Endothelial cell of umbilical vein (primary cell): Measurements from ENCODE around the gene PRDM10. TPM values are rescaled to one million over a fixed set of nuclear protein-coding genes. Genes with fewer than 3 reads are reported as not detected.
"Not testable (repeated sequence)": the region's sequence is repeated elsewhere in the genome, so short reads cannot be mapped to it uniquely, and the experiment has no call there.

ENCODE experiments used
- BruUV-seq: library from RNA; stranded (reverse); fragments of 400-500 nt; replicated peaks from 2 replicates; lab custom pipeline; 2021; lab: Mats Ljungman, UMichigan
- CTCF ChIA-PET: fragments of 300-600, 350-600 bp; sonication (Branson Sonifier 250); formaldehyde crosslinking; loops from one replicate; lab custom pipeline; 2021; ENCODE audit warnings: antibody characterized with exemption, inconsistent platforms; lab: Charles Lee
- POLR2A ChIA-PET: fragments of 300-600, 350-600 bp; sonication (Branson Sonifier 250); formaldehyde crosslinking; loops from one replicate; lab custom pipeline; 2021; ENCODE audit warnings: antibody characterized with exemption, inconsistent platforms; lab: Charles Lee
- DNase-seq: peaks from one replicate; pipeline ENCODE4 v3.0.0-alpha.2; 2011; ENCODE audit warnings: low read depth, low spot score
- FAIRE-seq: peaks from 2 replicates; lab custom pipeline; 2011; peaks lifted over from hg19 to GRCh38; lab: Jason Lieb, UNC
- H2AFZ ChIP-seq: 2 replicates; pipeline ENCODE4 v1.6.0; 2012; ENCODE audit warnings: low read depth, low read length, control low read depth, inconsistent platforms
- H3K27ac ChIP-seq: 2 replicates; pipeline ENCODE4 v1.5.1; 2011; ENCODE audit warnings: low read depth, mild to moderate bottlenecking, control low read depth, low read length, moderate library complexity; ENCODE audit not compliant: insufficient read depth
- H3K27me3 ChIP-seq, 2 experiments: 2 replicates each; pipeline versions ENCODE4 v1.6.0 to v1.6.1; 2011; ENCODE audit warnings: low read length in 2 of 2, mixed read lengths in 1 of 2; ENCODE audit not compliant: control insufficient read depth in 2 of 2, insufficient read depth in 2 of 2
- H3K36me3 ChIP-seq, 2 experiments: 2 replicates in 1 of 2; 3 replicates in 1 of 2; pipeline ENCODE4 v1.5.1; 2011; ENCODE audit warnings: low read length in 2 of 2, mild to moderate bottlenecking in 1 of 2, moderate library complexity in 1 of 2; ENCODE audit not compliant: control insufficient read depth in 2 of 2, insufficient read depth in 2 of 2; ENCODE audit errors: extremely low read depth in 1 of 2
- H3K4me1 ChIP-seq: 3 replicates; pipeline ENCODE4 v1.5.1; 2011; ENCODE audit warnings: mild to moderate bottlenecking, low read length; ENCODE audit not compliant: control insufficient read depth, insufficient read depth; ENCODE audit errors: extremely low read depth
- H3K4me2 ChIP-seq: 2 replicates; pipeline ENCODE4 v1.6.1; 2011; ENCODE audit warnings: low read length, control low read depth, mixed read lengths; ENCODE audit not compliant: insufficient read depth
- H3K4me3 ChIP-seq, 3 experiments: fragments of 200-600 bp in 1 of 3; sonication (generic), shearing (Covaris generic) in 1 of 3; replicated peaks in 1 of 3; 2 replicates each; pipeline ENCODE4 v1.5.1; 2011 to 2016; ENCODE audit warnings: control low read depth in 3 of 3, low read length in 3 of 3, mild to moderate bottlenecking in 2 of 3, inconsistent platforms in 1 of 3, low read depth in 1 of 3, moderate library complexity in 1 of 3; ENCODE audit not compliant: insufficient read depth in 1 of 3
- H3K79me2 ChIP-seq: 2 replicates; pipeline ENCODE4 v1.6.0; 2012; ENCODE audit warnings: low read length, inconsistent platforms; ENCODE audit not compliant: control insufficient read depth, insufficient read depth
- H3K9ac ChIP-seq: replicated peaks from 2 replicates; pipeline ENCODE3; 2011; ENCODE audit warnings: low read length, control low read depth; ENCODE audit not compliant: insufficient read depth; ENCODE audit errors: extremely low read depth
- H3K9me1 ChIP-seq: replicated peaks from 3 replicates; pipeline ENCODE4 v1.6.0; 2011; ENCODE audit warnings: mild to moderate bottlenecking, low read length; ENCODE audit not compliant: control insufficient read depth, insufficient read depth; ENCODE audit errors: extremely low read depth
- H3K9me3 ChIP-seq: replicated peaks from 2 replicates; pipeline ENCODE4 v1.5.1; 2012; ENCODE audit warnings: low read length, inconsistent platforms; ENCODE audit not compliant: control insufficient read depth, insufficient read depth
- H4K20me1 ChIP-seq: replicated peaks from 2 replicates; pipeline ENCODE3; 2011; ENCODE audit warnings: mild to moderate bottlenecking, low read length; ENCODE audit not compliant: control insufficient read depth, insufficient read depth; ENCODE audit errors: extremely low read depth
- EZH2 ChIP-seq: IDR thresholded peaks from 2 replicates; pipeline ENCODE4 v1.6.1; 2012; ENCODE audit warnings: borderline replicate concordance, low read depth, mild to moderate bottlenecking, moderate library complexity, low read length, inconsistent platforms; ENCODE audit not compliant: severe bottlenecking
- FOS ChIP-seq: IDR thresholded peaks from 2 replicates; pipeline ENCODE4 v1.6.1; 2011; ENCODE audit warnings: mild to moderate bottlenecking, low read length, moderate library complexity, borderline replicate concordance; ENCODE audit not compliant: insufficient read depth
- JUN ChIP-seq: IDR thresholded peaks from 2 replicates; pipeline ENCODE4 v1.6.1; 2011; ENCODE audit warnings: borderline replicate concordance, low read depth; ENCODE audit not compliant: insufficient read length, insufficient read depth
- POLR2A ChIP-seq: IDR thresholded peaks from 2 replicates; pipeline ENCODE4 v1.6.1; 2012; ENCODE audit warnings: low read depth, mild to moderate bottlenecking, control low read depth, low read length
- POLR2AphosphoS5 ChIP-seq: IDR thresholded peaks from 2 replicates; pipeline ENCODE4 v1.6.1; 2012; ENCODE audit warnings: low read depth, mild to moderate bottlenecking, control low read depth, low read length, moderate library complexity; ENCODE audit not compliant: insufficient read depth
- dilution Hi-C: fragments of 300-500 bp; cut with MboI; formaldehyde crosslinking; loops from one replicate; pipeline ENCODE4 v1.15.0; 2019; ENCODE audit warnings: low sequenced_read_pairs; ENCODE audit not compliant: extremely low pct_ligation_motif_present
- intact Hi-C: fragments of 100-400 bp; cut with micrococcal nuclease; formaldehyde crosslinking; loops from one replicate; pipeline ENCODE4 v1.10.0; 2022
- polyA plus RNA-seq, 4 experiments: library from polyadenylated mRNA; depleted of rRNA in 3 of 4; stranded (reverse) in 3 of 4; unstranded in 1 of 4; fragments of >200 nt; gene quantifications; 2 replicates each; pipeline versions ENCODE4 v1.2.1 to v1.2.3, GENCODE V29; 2011 to 2012; ENCODE audit warnings: missing spikeins in 1 of 4
- total RNA-seq: library from RNA; stranded (reverse); gene quantifications from 2 replicates; pipeline ENCODE4 v1.2.3, GENCODE V29; 2021
- TF ChIP-seq, protein P1 (sequence below), 2 donors: IDR thresholded peaks; 1 replicate in 1 of 2; 2 replicates in 1 of 2; pipeline ENCODE4 v1.5.1; 2011; ENCODE audit warnings: low read length in 2 of 2, mild to moderate bottlenecking in 2 of 2, moderate library complexity in 2 of 2, control low read depth in 1 of 2, inconsistent platforms in 1 of 2, low read depth in 1 of 2; ENCODE audit not compliant: insufficient read depth in 1 of 2; ENCODE audit errors: extremely low read depth in 1 of 2

Gene PRDM10
- total and polyA plus RNA-seq, 2 donors (not counting 3 experiments of a cell fraction or from before 2014, with no cell fraction given) = 9.6 to 13.0 TPM

GRCh38 chr11:129955282-129955681 lies 47.4 kb downstream of the PRDM10 start:
- Histone ChIP-seq H3K27me3 (no peaks in the 10 kb centered on the region), H3K9me1 (no peaks in the 10 kb centered on the region), H3K36me3 (peaks cover 2 to 3% of the 10 kb centered on the region in 2 experiments), H3K9me3 (no peaks in the 10 kb centered on the region), H4K20me1 (no peaks in the 10 kb centered on the region), H3K4me3 (no peak overlapping the region), H3K27ac (no peak overlapping the region), H2AFZ (no peak overlapping the region), H3K79me2 (no peaks in the 10 kb centered on the region), H3K9ac (no peak overlapping the region), H3K4me1 (peaks cover 20% of the 10 kb centered on the region), H3K4me2 (no peak overlapping the region)
- ChIA-PET CTCF (interaction anchor here (1.0 to 3.5 kb wide), 5 partner anchors 15 to 176 kb away, joined by 4 to 20 read pairs (median 5); no protein-coding TSS in a partner anchor), POLR2A (interaction anchor here (0.7 kb wide), 1 partner anchor 166 kb away, joined by 3 read pairs; no protein-coding TSS in a partner anchor)
- DNase-seq (no peak), FAIRE-seq (no peak)
- TF ChIP-seq JUN = no peak
- TF ChIP-seq, protein P1, sequence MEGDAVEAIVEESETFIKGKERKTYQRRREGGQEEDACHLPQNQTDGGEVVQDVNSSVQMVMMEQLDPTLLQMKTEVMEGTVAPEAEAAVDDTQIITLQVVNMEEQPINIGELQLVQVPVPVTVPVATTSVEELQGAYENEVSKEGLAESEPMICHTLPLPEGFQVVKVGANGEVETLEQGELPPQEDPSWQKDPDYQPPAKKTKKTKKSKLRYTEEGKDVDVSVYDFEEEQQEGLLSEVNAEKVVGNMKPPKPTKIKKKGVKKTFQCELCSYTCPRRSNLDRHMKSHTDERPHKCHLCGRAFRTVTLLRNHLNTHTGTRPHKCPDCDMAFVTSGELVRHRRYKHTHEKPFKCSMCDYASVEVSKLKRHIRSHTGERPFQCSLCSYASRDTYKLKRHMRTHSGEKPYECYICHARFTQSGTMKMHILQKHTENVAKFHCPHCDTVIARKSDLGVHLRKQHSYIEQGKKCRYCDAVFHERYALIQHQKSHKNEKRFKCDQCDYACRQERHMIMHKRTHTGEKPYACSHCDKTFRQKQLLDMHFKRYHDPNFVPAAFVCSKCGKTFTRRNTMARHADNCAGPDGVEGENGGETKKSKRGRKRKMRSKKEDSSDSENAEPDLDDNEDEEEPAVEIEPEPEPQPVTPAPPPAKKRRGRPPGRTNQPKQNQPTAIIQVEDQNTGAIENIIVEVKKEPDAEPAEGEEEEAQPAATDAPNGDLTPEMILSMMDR (IDR thresholded peaks at IDR 0.05; ENCODE audit: extremely low read depth in 1 of 2, insufficient read depth in 1 of 2, low read depth in 1 of 2, low read length in 2 of 2) = no peak
- no peak for TF ChIP-seq POLR2A
- TF ChIP-seq FOS = no peak
- no peak for TF ChIP-seq EZH2
- no peak for TF ChIP-seq POLR2AphosphoS5
- dilution Hi-C loops (no loop called here), intact Hi-C loops (no loop called here)
- BruUV-seq = no TSS peak

GRCh38 chr11:129954703-129955102 lies 47.9 kb downstream of the PRDM10 start:
- H3K4me2 ChIP-seq, POLR2A ChIA-PET, H3K27ac ChIP-seq, H3K4me3 ChIP-seq, H3K79me2 ChIP-seq, BruUV-seq, FAIRE-seq, H3K9ac ChIP-seq, H3K9me1 ChIP-seq, H2AFZ ChIP-seq, intact Hi-C loops, H4K20me1 ChIP-seq, DNase-seq, dilution Hi-C loops, H3K36me3 ChIP-seq, H3K9me3 ChIP-seq, H3K27me3 ChIP-seq: not testable (repeated sequence)
- peaks cover 19% of the 10 kb centered on the region for H3K4me1 ChIP-seq
- CTCF ChIA-PET = interaction anchor here (1.0 to 3.5 kb wide), 5 partner anchors 14 to 177 kb away, joined by 4 to 20 read pairs (median 5); no protein-coding TSS in a partner anchor
